ENCODE data around the gene GRIN3A. TPM values are rescaled to one million over a fixed set of nuclear protein-coding genes. Genes with fewer than 3 reads are reported as not detected.
"Not testable (repeated sequence)": the region's sequence is repeated elsewhere in the genome, so short reads cannot be mapped to it uniquely, and the experiment has no call there.

Gene GRIN3A
- total RNA-seq, 2 experiments from 2014 or later = not detected

GRCh38 chr9:101724271-101724670 lies 14.2 kb downstream of the GRIN3A start:
- H3K4me3 Mint-ChIP-seq; H3K4me1 Mint-ChIP-seq; H3K27me3 Mint-ChIP-seq; H3K9me3 Mint-ChIP-seq; H3K27ac Mint-ChIP-seq; DNase-seq; ATAC-seq (ENCODE audit: low read depth); POLR2A ChIA-PET; H3K36me3 Mint-ChIP-seq: not testable (repeated sequence)

GRCh38 chr9:101718192-101718591 lies 20.3 kb downstream of the GRIN3A start:
- H3K36me3 Mint-ChIP-seq = no peaks in the 10 kb centered on the region
- POLR2A ChIA-PET = no interaction called here
- peaks cover 14% of the 10 kb centered on the region for H3K27me3 Mint-ChIP-seq
- no peaks in the 10 kb centered on the region for H3K4me1 Mint-ChIP-seq
- H3K4me3 Mint-ChIP-seq = no peak overlapping the region
- no peak for DNase-seq
- H3K27ac Mint-ChIP-seq = no peak overlapping the region
- H3K9me3 Mint-ChIP-seq = no peaks in the 10 kb centered on the region
- no peak for ATAC-seq (ENCODE audit: low read depth)

- POLR2A ChIA-PET = no interaction called here
- Mint-ChIP-seq H3K27ac (no peak overlapping the region), H3K36me3 (no peaks in the 10 kb centered on the region), H3K9me3 (no peaks in the 10 kb centered on the region), H3K4me1 (no peaks in the 10 kb centered on the region), H3K27me3 (peaks cover 18% of the 10 kb centered on the region), H3K4me3 (no peak overlapping the region)
- no peak for DNase-seq
- no peak for ATAC-seq (ENCODE audit: low read depth)
These were observed 21.8 kb downstream of the GRIN3A start for GRCh38 chr9:101716629-101717028.

- Mint-ChIP-seq H3K27me3 (peaks cover 12% of the 10 kb centered on the region), H3K9me3 (no peaks in the 10 kb centered on the region), H3K27ac (no peak overlapping the region), H3K4me1 (no peaks in the 10 kb centered on the region), H3K36me3 (no peaks in the 10 kb centered on the region), H3K4me3 (no peak overlapping the region)
- ATAC-seq (ENCODE audit: low read depth) (no peak), DNase-seq (no peak)
- POLR2A ChIA-PET = no interaction called here
These were observed 27.0 kb downstream of the GRIN3A start for GRCh38 chr9:101711330-101711941.

GRCh38 chr9:101708855-101709254 lies 29.6 kb downstream of the GRIN3A start:
- Mint-ChIP-seq H3K36me3 (no peaks in the 10 kb centered on the region), H3K4me3 (no peak overlapping the region), H3K27me3 (peaks cover 18% of the 10 kb centered on the region), H3K4me1 (peaks cover 6% of the 10 kb centered on the region), H3K27ac (no peak overlapping the region), H3K9me3 (no peaks in the 10 kb centered on the region)
- ATAC-seq (ENCODE audit: low read depth) (no peak), DNase-seq (no peak)
- POLR2A ChIA-PET = no interaction called here

GRCh38 chr9:101707721-101708120 lies 30.7 kb downstream of the GRIN3A start:
- peaks cover 6% of the 10 kb centered on the region for H3K4me1 Mint-ChIP-seq
- no peak overlapping the region for H3K27ac Mint-ChIP-seq
- H3K9me3 Mint-ChIP-seq = no peaks in the 10 kb centered on the region
- no peak for ATAC-seq (ENCODE audit: low read depth)
- POLR2A ChIA-PET = no interaction called here
- peaks cover 18% of the 10 kb centered on the region for H3K27me3 Mint-ChIP-seq
- no peaks in the 10 kb centered on the region for H3K36me3 Mint-ChIP-seq
- DNase-seq = no peak
- H3K4me3 Mint-ChIP-seq = no peak overlapping the region

GRCh38 chr9:101706997-101707396 lies 31.4 kb downstream of the GRIN3A start:
- Mint-ChIP-seq H3K36me3 (no peaks in the 10 kb centered on the region), H3K27ac (no peak overlapping the region), H3K9me3 (no peaks in the 10 kb centered on the region), H3K27me3 (peaks cover 15% of the 10 kb centered on the region), H3K4me1 (peaks cover 6% of the 10 kb centered on the region), H3K4me3 (no peak overlapping the region)
- ATAC-seq (ENCODE audit: low read depth) (no peak), DNase-seq (no peak)
- POLR2A ChIA-PET = no interaction called here

- ATAC-seq (ENCODE audit: low read depth) = no peak
- POLR2A ChIA-PET = no interaction called here
- Mint-ChIP-seq H3K36me3 (no peaks in the 10 kb centered on the region), H3K4me3 (no peak overlapping the region), H3K9me3 (no peaks in the 10 kb centered on the region), H3K27ac (no peak overlapping the region), H3K27me3 (peaks cover 16% of the 10 kb centered on the region), H3K4me1 (peaks cover 6% of the 10 kb centered on the region)
- DNase-seq = no peak
These were observed 32.1 kb downstream of the GRIN3A start for GRCh38 chr9:101706261-101706798.

GRCh38 chr9:101705135-101705661 lies 33.2 kb downstream of the GRIN3A start:
- Mint-ChIP-seq H3K36me3 (no peaks in the 10 kb centered on the region), H3K27ac (no peak overlapping the region), H3K9me3 (no peaks in the 10 kb centered on the region), H3K4me1 (peaks cover 6% of the 10 kb centered on the region), H3K4me3 (peak overlapping the region; percentile 80), H3K27me3 (peaks cover 17% of the 10 kb centered on the region)
- POLR2A ChIA-PET = no interaction called here
- DNase-seq = peak; percentile 34
- peak; percentile 92 for ATAC-seq (ENCODE audit: low read depth)

GRCh38 chr9:101702257-101702656 lies 36.2 kb downstream of the GRIN3A start:
- Mint-ChIP-seq H3K27ac (no peak overlapping the region), H3K4me3 (no peak overlapping the region), H3K9me3 (no peaks in the 10 kb centered on the region), H3K36me3 (no peaks in the 10 kb centered on the region), H3K27me3 (peaks cover 17% of the 10 kb centered on the region), H3K4me1 (peaks cover 6% of the 10 kb centered on the region)
- DNase-seq (no peak), ATAC-seq (ENCODE audit: low read depth) (no peak)
- POLR2A ChIA-PET = no interaction called here

GRCh38 chr9:101693546-101694336 lies 44.7 kb downstream of the GRIN3A start:
- POLR2A ChIA-PET = no interaction called here
- DNase-seq = no peak
- no peak overlapping the region for H3K27ac Mint-ChIP-seq
- no peaks in the 10 kb centered on the region for H3K9me3 Mint-ChIP-seq
- no peaks in the 10 kb centered on the region for H3K4me1 Mint-ChIP-seq
- no peaks in the 10 kb centered on the region for H3K36me3 Mint-ChIP-seq
- no peak overlapping the region for H3K4me3 Mint-ChIP-seq
- no peaks in the 10 kb centered on the region for H3K27me3 Mint-ChIP-seq
- ATAC-seq (ENCODE audit: low read depth) = no peak

GRCh38 chr9:101691657-101692056 lies 46.8 kb downstream of the GRIN3A start:
- no peak for ATAC-seq (ENCODE audit: low read depth)
- POLR2A ChIA-PET = no interaction called here
- no peaks in the 10 kb centered on the region for H3K9me3 Mint-ChIP-seq
- no peaks in the 10 kb centered on the region for H3K4me1 Mint-ChIP-seq
- no peaks in the 10 kb centered on the region for H3K27me3 Mint-ChIP-seq
- H3K27ac Mint-ChIP-seq = no peak overlapping the region
- no peak for DNase-seq
- no peak overlapping the region for H3K4me3 Mint-ChIP-seq
- no peaks in the 10 kb centered on the region for H3K36me3 Mint-ChIP-seq

- DNase-seq = no peak
- Mint-ChIP-seq H3K4me3 (no peak overlapping the region), H3K4me1 (no peaks in the 10 kb centered on the region), H3K27ac (no peak overlapping the region), H3K36me3 (no peaks in the 10 kb centered on the region), H3K27me3 (no peaks in the 10 kb centered on the region), H3K9me3 (no peaks in the 10 kb centered on the region)
- POLR2A ChIA-PET = no interaction called here
- ATAC-seq (ENCODE audit: low read depth) = no peak
These were observed 49.4 kb downstream of the GRIN3A start for GRCh38 chr9:101689039-101689438.

- Mint-ChIP-seq H3K27me3 (no peaks in the 10 kb centered on the region), H3K9me3 (no peaks in the 10 kb centered on the region), H3K4me3 (no peak overlapping the region), H3K36me3 (no peaks in the 10 kb centered on the region), H3K27ac (no peak overlapping the region), H3K4me1 (no peaks in the 10 kb centered on the region)
- no peak for ATAC-seq (ENCODE audit: low read depth)
- no peak for DNase-seq
- POLR2A ChIA-PET = no interaction called here
These were observed 53.8 kb downstream of the GRIN3A start for GRCh38 chr9:101684665-101685064.
